Stomach (tissue), 4 donors: ENCODE measurements around the gene CTNNA3.

ENCODE experiments used
- POLR2A ChIP-seq, 4 donors: fragments of 450-650 bp; IDR thresholded peaks; one replicate each; pipeline ENCODE4 v1.6.1; 2016; ENCODE audit warnings: antibody characterized with exemption in 4 of 4, control low read depth in 2 of 4, mild to moderate bottlenecking in 1 of 4, moderate library complexity in 1 of 4
- POLR2AphosphoS5 ChIP-seq, 3 donors: sonication (generic); formaldehyde crosslinking; IDR thresholded peaks; one replicate each; pipeline ENCODE4 v1.6.1; 2016; ENCODE audit warnings: antibody characterized with exemption in 3 of 3
- TF ChIP-seq, protein P1 (sequence below), 7 experiments: fragments of 450-650 bp in 4 of 7; fragments of 200-600 bp in 3 of 7; sonication (generic) in 3 of 7; IDR thresholded peaks; one replicate each; pipeline ENCODE4 v1.5.1; 2016 to 2019; ENCODE audit warnings: antibody characterized with exemption in 7 of 7, control low read depth in 2 of 7, mild to moderate bottlenecking in 1 of 7

DNA sequence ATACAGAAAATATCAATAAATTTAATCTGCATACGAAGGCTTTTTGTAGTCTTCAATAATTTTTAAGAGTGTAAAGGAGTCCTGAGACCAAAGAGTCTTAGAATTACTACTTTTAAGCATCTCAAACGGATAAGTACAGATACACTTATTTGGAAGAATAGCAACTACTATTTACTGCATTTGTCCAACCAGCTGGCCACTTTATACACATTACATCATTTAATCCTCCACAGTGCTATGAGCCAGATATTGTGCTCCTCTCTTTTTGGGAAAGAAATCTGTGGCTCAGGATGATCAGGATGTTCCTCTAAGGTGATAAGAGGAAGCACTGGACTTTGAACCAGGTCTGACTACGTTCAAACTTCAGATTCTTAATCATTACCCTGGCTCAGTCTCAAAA is 1358.8 kb downstream of the CTNNA3 start:
- TF ChIP-seq, protein P1, sequence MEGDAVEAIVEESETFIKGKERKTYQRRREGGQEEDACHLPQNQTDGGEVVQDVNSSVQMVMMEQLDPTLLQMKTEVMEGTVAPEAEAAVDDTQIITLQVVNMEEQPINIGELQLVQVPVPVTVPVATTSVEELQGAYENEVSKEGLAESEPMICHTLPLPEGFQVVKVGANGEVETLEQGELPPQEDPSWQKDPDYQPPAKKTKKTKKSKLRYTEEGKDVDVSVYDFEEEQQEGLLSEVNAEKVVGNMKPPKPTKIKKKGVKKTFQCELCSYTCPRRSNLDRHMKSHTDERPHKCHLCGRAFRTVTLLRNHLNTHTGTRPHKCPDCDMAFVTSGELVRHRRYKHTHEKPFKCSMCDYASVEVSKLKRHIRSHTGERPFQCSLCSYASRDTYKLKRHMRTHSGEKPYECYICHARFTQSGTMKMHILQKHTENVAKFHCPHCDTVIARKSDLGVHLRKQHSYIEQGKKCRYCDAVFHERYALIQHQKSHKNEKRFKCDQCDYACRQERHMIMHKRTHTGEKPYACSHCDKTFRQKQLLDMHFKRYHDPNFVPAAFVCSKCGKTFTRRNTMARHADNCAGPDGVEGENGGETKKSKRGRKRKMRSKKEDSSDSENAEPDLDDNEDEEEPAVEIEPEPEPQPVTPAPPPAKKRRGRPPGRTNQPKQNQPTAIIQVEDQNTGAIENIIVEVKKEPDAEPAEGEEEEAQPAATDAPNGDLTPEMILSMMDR (IDR thresholded peaks at IDR 0.05): no peak
- TF ChIP-seq POLR2AphosphoS5 (IDR thresholded peaks at IDR 0.05) (no peak), POLR2A (IDR thresholded peaks at IDR 0.05) (no peak)
